ENCODE data around the gene OTUD5. TPM values are rescaled to one million over a fixed set of nuclear protein-coding genes. Genes with fewer than 3 reads are reported as not detected.

OTUD5 gene
- total and polyA plus RNA-seq, 12 donors, result 39.4 to 79.5 (median 53.8) TPM

DNA sequence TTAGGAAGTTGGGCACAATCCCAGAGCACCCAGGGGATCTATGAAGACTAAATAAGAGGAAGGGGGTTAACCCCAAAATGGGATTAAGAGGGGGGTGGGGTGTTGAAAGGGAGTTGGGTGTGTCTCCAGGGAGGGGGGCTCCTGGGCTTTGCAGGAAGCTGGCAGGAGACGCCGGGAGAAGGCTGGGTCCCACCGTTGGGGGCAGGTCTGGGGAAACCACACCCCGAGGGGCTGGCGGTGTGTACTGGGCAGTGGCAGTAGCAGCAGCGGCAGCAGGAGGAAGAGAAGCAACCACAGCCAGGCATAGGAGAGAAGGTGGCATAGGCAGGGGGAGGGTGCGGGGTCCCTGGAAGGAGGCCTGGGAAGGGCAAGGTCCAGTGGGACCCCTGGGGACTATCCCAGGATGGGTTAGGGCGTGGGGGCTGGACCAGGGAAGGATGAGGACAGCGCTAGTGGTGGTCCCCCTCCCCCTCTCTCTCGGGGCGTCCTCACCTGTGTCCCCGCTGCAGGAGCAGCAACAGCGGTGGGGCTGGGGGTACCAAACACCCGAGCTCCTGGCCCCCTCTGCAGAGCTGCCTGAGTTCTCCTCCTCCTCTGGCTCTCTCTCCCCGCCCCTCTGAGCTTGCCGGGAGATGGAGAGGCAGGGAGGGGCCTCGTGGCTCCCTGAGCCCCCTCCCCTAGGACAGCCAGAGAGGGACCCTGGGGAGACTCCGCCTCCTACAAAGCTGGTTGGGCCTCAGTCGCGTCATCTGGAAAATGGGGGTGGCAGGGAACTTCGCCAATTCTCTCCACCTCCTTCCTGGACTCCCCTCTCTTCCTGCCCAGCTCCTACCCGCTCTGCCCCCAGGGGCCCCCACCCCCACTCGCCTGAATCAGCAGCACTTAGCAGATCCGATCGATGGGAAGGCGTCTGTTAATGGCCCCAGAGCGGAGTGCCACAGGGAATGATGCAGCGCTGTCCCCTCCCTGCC lies 14.1 kb upstream of the OTUD5 start, which contains the start of gene KCND1:
TSS of gene KCND1 (minus strand) at position 596 of the 971 bp plus-strand sequence. CDS start 1,573 bp downstream, outside the sequence.
- Histone ChIP-seq H3K4me1 (replicated peaks in 1 of 2) (no peaks in the 10 kb centered on the region), H3K9me3 (replicated peaks in 1 of 3) (no peaks in the 10 kb centered on the region), H3K36me3 (replicated peaks in 1 of 2) (peaks cover 0 to 11% of the 10 kb centered on the region in 2 donors), H3K4me3 (peak within 1 kb of the TSS in 1 of 4 donors; percentile 34), H3K27ac (peak within 1 kb of the TSS in 3 of 5 donors; percentile 12 to 60 (median 17)), H3K27me3 (no peaks in the 10 kb centered on the region)
- no peak for TF ChIP-seq POLR2A (IDR thresholded peaks at IDR 0.05)
- TF ChIP-seq, protein P1, sequence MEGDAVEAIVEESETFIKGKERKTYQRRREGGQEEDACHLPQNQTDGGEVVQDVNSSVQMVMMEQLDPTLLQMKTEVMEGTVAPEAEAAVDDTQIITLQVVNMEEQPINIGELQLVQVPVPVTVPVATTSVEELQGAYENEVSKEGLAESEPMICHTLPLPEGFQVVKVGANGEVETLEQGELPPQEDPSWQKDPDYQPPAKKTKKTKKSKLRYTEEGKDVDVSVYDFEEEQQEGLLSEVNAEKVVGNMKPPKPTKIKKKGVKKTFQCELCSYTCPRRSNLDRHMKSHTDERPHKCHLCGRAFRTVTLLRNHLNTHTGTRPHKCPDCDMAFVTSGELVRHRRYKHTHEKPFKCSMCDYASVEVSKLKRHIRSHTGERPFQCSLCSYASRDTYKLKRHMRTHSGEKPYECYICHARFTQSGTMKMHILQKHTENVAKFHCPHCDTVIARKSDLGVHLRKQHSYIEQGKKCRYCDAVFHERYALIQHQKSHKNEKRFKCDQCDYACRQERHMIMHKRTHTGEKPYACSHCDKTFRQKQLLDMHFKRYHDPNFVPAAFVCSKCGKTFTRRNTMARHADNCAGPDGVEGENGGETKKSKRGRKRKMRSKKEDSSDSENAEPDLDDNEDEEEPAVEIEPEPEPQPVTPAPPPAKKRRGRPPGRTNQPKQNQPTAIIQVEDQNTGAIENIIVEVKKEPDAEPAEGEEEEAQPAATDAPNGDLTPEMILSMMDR (IDR thresholded peaks at IDR 0.05), result no peak
- WGBS, 4 donors, result 0 to 26% (median 14%) methylated on average over 3 to 26 of the region's 28 CpGs
- peak in 4 of 7 donors; percentile 26 to 71 (median 30) for DNase-seq
- intact Hi-C loops (cut with DNase I), result loop anchor here in 1 of 2 donors (10.0 kb wide), 1 partner anchor 73 kb away; the partner anchor contains the start of gene TFE3

DNA sequence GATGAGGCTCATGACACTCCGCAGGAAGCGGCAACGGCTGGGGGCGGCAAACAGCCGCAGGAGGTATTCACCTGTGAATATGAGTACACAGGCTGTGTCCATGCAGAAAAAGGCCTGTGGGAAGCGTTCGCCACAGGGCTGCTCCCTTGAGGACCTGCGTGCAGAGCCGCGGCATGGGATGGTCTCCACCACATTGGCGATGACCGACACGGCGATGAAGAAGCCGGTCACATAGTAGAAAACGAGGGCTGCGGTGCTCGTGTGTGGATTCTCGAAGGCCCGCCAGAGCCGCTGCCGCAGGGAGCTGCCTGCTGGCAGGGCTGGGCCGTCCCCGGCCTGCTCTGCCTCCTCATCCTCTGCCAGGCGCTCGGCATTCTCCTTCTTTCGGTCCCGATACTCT lies 12.1 kb upstream of the OTUD5 start:
- no peak for DNase-seq
- intact Hi-C loops (cut with DNase I), result no loop called here
- Histone ChIP-seq H3K36me3 (replicated peaks in 1 of 2) (no peaks in the 10 kb centered on the region), H3K27ac (no peak overlapping the region), H3K4me1 (replicated peaks in 1 of 2) (no peaks in the 10 kb centered on the region), H3K4me3 (no peak overlapping the region), H3K9me3 (replicated peaks in 1 of 3) (no peaks in the 10 kb centered on the region), H3K27me3 (no peaks in the 10 kb centered on the region)
- TF ChIP-seq, protein P1 (IDR thresholded peaks at IDR 0.05), result no peak
- TF ChIP-seq POLR2A (IDR thresholded peaks at IDR 0.05), result no peak
- 89 to 95% (median 90%) methylated on average over 28 of the region's 28 CpGs; no CpG with 5 or more reads in 1 of the 4 donors for WGBS, 4 donors

DNA sequence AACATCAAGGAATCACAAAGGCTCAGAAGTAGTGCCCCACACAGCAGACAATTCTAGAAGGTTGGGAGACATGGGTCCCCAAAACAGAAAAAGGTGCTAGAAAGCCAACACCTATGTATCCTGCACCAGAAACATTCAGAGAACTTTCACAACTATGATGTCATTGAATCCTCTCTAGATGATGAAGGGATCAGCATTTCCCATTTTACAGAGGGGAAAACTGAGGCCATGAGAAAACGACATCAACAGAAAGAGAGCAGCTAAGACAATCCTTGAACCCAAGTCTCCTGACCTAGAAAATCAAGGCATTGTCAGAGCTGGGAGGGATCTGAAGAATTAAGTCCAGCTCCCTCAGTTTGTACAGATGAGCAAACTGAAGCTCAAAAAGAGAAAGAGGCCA lies 11.0 kb upstream of the OTUD5 start:
- TF ChIP-seq POLR2A (IDR thresholded peaks at IDR 0.05), result no peak
- TF ChIP-seq, protein P1 (IDR thresholded peaks at IDR 0.05), result no peak
- whole genome bisulfite sequencing, 4 donors, result 45 to 77% (median 66%) methylated on average over 1 of the region's 1 CpG
- Histone ChIP-seq H3K36me3 (replicated peaks in 1 of 2) (no peaks in the 10 kb centered on the region), H3K4me1 (replicated peaks in 1 of 2) (no peaks in the 10 kb centered on the region), H3K9me3 (replicated peaks in 1 of 3) (no peaks in the 10 kb centered on the region), H3K4me3 (no peak overlapping the region), H3K27ac (no peak overlapping the region), H3K27me3 (no peaks in the 10 kb centered on the region)
- DNase-seq, result no peak
- intact Hi-C loops (cut with DNase I), result no loop called here

DNA sequence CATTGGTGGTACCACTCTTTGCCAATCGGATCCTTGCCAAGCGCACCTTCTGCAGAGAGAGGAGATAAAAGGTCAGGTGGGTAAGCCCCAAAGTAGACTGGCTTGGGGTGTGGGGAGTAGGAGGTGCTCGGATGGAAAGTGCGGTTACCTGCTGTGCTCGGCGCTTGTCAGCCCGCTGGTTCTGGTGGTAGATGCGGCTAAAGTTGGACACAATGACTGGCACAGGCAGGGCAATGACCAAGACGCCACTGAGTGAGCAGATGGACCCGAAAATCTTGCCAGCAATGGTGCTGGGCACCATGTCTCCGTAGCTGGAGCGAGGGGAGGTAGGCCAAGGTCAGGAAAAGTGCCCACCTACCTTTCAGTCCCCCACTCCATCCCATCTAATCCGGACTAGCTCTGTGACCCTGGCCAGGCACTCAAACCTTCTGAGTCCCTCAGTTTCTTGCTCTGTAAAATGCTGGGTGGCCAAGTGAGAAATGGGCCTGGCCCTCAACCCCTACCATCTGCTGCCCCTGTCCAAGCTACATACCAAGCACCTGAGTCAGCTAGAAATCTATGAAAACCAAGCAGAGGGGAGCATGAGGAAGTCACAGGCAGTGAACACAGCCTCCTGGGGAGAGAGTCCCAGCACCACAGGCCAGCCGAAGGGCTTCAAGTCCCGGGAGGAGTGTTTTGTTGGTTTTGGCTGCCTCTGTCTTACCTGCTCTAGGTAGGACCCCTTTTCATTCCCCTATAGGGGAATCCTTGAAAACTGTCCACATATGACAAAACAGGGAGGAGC lies 9.6 kb upstream of the OTUD5 start:
- H3K27me3 ChIP-seq, result no peaks in the 10 kb centered on the region
- H3K4me1 ChIP-seq (replicated peaks in 1 of 2), result no peaks in the 10 kb centered on the region
- 80 to 89% (median 83%) methylated on average over 10 to 15 of the region's 15 CpGs for WGBS, 4 donors
- no peak overlapping the region for H3K4me3 ChIP-seq
- H3K27ac ChIP-seq, result no peak overlapping the region
- intact Hi-C loops (cut with DNase I), result no loop called here
- TF ChIP-seq POLR2A (IDR thresholded peaks at IDR 0.05), result no peak
- TF ChIP-seq, protein P1 (IDR thresholded peaks at IDR 0.05), result no peak
- no peak for DNase-seq
- no peaks in the 10 kb centered on the region for H3K9me3 ChIP-seq (replicated peaks in 1 of 3)
- H3K36me3 ChIP-seq (replicated peaks in 1 of 2), result no peaks in the 10 kb centered on the region

All from adrenal gland (tissue), 12 donors.